GM23338 (cell line): ENCODE data around the gene TNPO3. TPM values are rescaled to one million over a fixed set of nuclear protein-coding genes. Genes with fewer than 3 reads are reported as not detected.

Experiments
- CREB1 ChIP-seq: fragments of 250-450 bp; sonication (Bioruptor Pico); IDR thresholded peaks from 2 replicates; pipeline ENCODE4 v1.5.0; 2020; ENCODE audit warnings: low read depth, mild to moderate bottlenecking, moderate library complexity
- CTCF ChIP-seq, 2 experiments: fragments of 200-600 bp in 1 of 2; sonication (generic) in 1 of 2; conservative IDR thresholded peaks; 2 replicates each; pipeline versions ENCODE4 v1.5.1 to v1.6.1; 2016 to 2017; ENCODE audit warnings: antibody characterized with exemption in 2 of 2, low read depth in 2 of 2, mild to moderate bottlenecking in 2 of 2, moderate library complexity in 1 of 2
- ETS1 ChIP-seq: IDR thresholded peaks from 2 replicates; pipeline ENCODE4 v1.6.1; 2016; ENCODE audit warnings: antibody characterized with exemption
- EZH2 ChIP-seq: fragments of 200-600 bp; sonication (generic); IDR thresholded peaks from one replicate; pipeline ENCODE4 v1.8.0; 2017; ENCODE audit warnings: antibody characterized with exemption, mild to moderate bottlenecking, low read depth; ENCODE audit not compliant: unreplicated experiment
- EZH2phosphoT487 ChIP-seq: fragments of 200-600 bp; sonication (generic); IDR thresholded peaks from one replicate; pipeline ENCODE4 v1.8.1; 2018; ENCODE audit warnings: antibody characterized with exemption; ENCODE audit not compliant: unreplicated experiment
- JUNB ChIP-seq: IDR thresholded peaks from one replicate; pipeline ENCODE4 v1.6.1; 2016; ENCODE audit warnings: antibody characterized with exemption; ENCODE audit not compliant: unreplicated experiment
- NANOG ChIP-seq: IDR thresholded peaks from 2 replicates; pipeline ENCODE4 v1.6.1; 2016; ENCODE audit warnings: antibody characterized with exemption, borderline replicate concordance
- POLR2AphosphoS5 ChIP-seq: IDR thresholded peaks from 2 replicates; pipeline ENCODE4 v1.6.1; 2016; ENCODE audit warnings: antibody characterized with exemption, low read depth
- REST ChIP-seq: IDR thresholded peaks from one replicate; pipeline ENCODE4 v1.6.1; 2018; ENCODE audit warnings: antibody characterized with exemption; ENCODE audit not compliant: unreplicated experiment
- STAT1 ChIP-seq: IDR thresholded peaks from one replicate; pipeline ENCODE4 v1.6.1; 2016; ENCODE audit warnings: antibody characterized with exemption; ENCODE audit not compliant: unreplicated experiment
- ZNF462 ChIP-seq: fragments of 250-450 bp; sonication (Bioruptor Pico); IDR thresholded peaks from 2 replicates; pipeline ENCODE4 v1.5.0; 2020; ENCODE audit warnings: mild to moderate bottlenecking, moderate library complexity
- polyA plus RNA-seq: library from polyadenylated mRNA; unstranded; fragments of >200 nt; fragmentation: Nextera tagmentation; extraction: Ambion mirVana; gene quantifications from 2 replicates; pipeline ENCODE4 v1.2.1, GENCODE V29; 2016
- total RNA-seq: library from RNA; depleted of rRNA; stranded (reverse); fragments of >200 nt; shearing (Covaris generic); gene quantifications from 2 replicates; pipeline ENCODE4 v1.2.3, GENCODE V29; 2014

The TNPO3 gene
- total and polyA plus RNA-seq, 2 experiments from 2014 or later, result 38.2 to 127 TPM

GRCh38 chr7:128917122-128917521, 137.8 kb downstream of the TNPO3 start (continued):
- no peak for TF ChIP-seq ZNF462 (CRISPR knock-in tag)
- no peak for TF ChIP-seq JUNB
- no peak for TF ChIP-seq CTCF (conservative IDR thresholded peaks at IDR 0.05; ENCODE audit: low read depth in 2 of 2)
- no peak for TF ChIP-seq REST
- TF ChIP-seq POLR2AphosphoS5, result no peak
- TF ChIP-seq CREB1 (CRISPR knock-in tag), result no peak
- TF ChIP-seq NANOG, result no peak
- TF ChIP-seq EZH2phosphoT487, result no peak
- TF ChIP-seq EZH2, result no peak
- TF ChIP-seq ETS1, result no peak
- TF ChIP-seq STAT1, result no peak
